ENCODE measurements around the gene DGAT2L6.
"Not testable (repeated sequence)": the region's sequence is repeated elsewhere in the genome, so short reads cannot be mapped to it uniquely, and the experiment has no call there.

- TF ChIP-seq CTCF (IDR thresholded peaks at IDR 0.05 in 8 of 11, conservative IDR thresholded peaks at IDR 0.05 in 3 of 11); POLR2A (IDR thresholded peaks at IDR 0.05); POLR2AphosphoS5 (IDR thresholded peaks at IDR 0.05): not testable (repeated sequence)
These were observed 66.3 kb downstream of the DGAT2L6 start for GRCh38 chrX:70243601-70244000.

Measured in spleen (tissue), 7 donors.